HT-29 (cell line): Measurements from ENCODE around the gene GPR139. TPM values are rescaled to one million over a fixed set of nuclear protein-coding genes. Genes with fewer than 3 reads are reported as not detected.

Source experiments
- DNase-seq: peaks from one replicate; pipeline ENCODE4 v3.0.0-alpha.2; 2015; ENCODE audit warnings: low spot score
- total RNA-seq: library from RNA; depleted of rRNA; stranded (reverse); fragments of >200 nt; shearing (Covaris generic); gene quantifications from 2 replicates; pipeline ENCODE4 v1.2.3, GENCODE V29; 2014

GPR139 gene
- total RNA-seq, 1 experiment from 2014 or later = not detected

- no peak for DNase-seq
These were observed 17.3 kb downstream of the GPR139 start for GRCh38 chr16:20056436-20056835.

- DNase-seq = no peak
These were observed 20.4 kb downstream of the GPR139 start for GRCh38 chr16:20053336-20053735.

- no peak for DNase-seq
These were observed 22.1 kb downstream of the GPR139 start for GRCh38 chr16:20051611-20052010.

GRCh38 chr16:20051147-20051546 is 22.5 kb downstream of the GPR139 start:
- DNase-seq = no peak

- peak; percentile 9 for DNase-seq
These were observed 23.9 kb downstream of the GPR139 start for GRCh38 chr16:20049831-20050230.

GRCh38 chr16:20045886-20046285 is 27.8 kb downstream of the GPR139 start:
- no peak for DNase-seq

- DNase-seq = no peak
These were observed 30.8 kb downstream of the GPR139 start for GRCh38 chr16:20042848-20043247.

GRCh38 chr16:20041924-20042596 is 31.6 kb downstream of the GPR139 start:
- no peak for DNase-seq

GRCh38 chr16:20040011-20040410 is 33.7 kb downstream of the GPR139 start:
- DNase-seq = no peak

- no peak for DNase-seq
These were observed 44.1 kb downstream of the GPR139 start for GRCh38 chr16:20029611-20030010.

GRCh38 chr16:20026361-20027072 is 47.2 kb downstream of the GPR139 start:
- DNase-seq = no peak

GRCh38 chr16:20023190-20023589 is 50.5 kb downstream of the GPR139 start:
- DNase-seq = peak; percentile 40

GRCh38 chr16:20020976-20021375 is 52.7 kb downstream of the GPR139 start:
- no peak for DNase-seq

- no peak for DNase-seq
These were observed 53.6 kb downstream of the GPR139 start for GRCh38 chr16:20020083-20020482.

- DNase-seq = no peak
These were observed 57.5 kb downstream of the GPR139 start for GRCh38 chr16:20016234-20016633.

GRCh38 chr16:20004931-20005330 is 68.8 kb downstream of the GPR139 start:
- no peak for DNase-seq

- DNase-seq = no peak
These were observed 70.8 kb downstream of the GPR139 start for GRCh38 chr16:20002936-20003335.

- no peak for DNase-seq
These were observed 71.6 kb downstream of the GPR139 start for GRCh38 chr16:20001856-20002707.

- DNase-seq = no peak
These were observed 76.0 kb downstream of the GPR139 start for GRCh38 chr16:19997734-19998133.

- no peak for DNase-seq
These were observed 76.4 kb downstream of the GPR139 start for GRCh38 chr16:19997264-19997663.

GRCh38 chr16:19994466-19995170 is 79.1 kb downstream of the GPR139 start:
- no peak for DNase-seq

GRCh38 chr16:19991614-19992013 is 82.1 kb downstream of the GPR139 start:
- no peak for DNase-seq
